ENCODE results near the gene FAM50B.

Gene FAM50B

GRCh38 chr6:3892603-3893002 is 43.4 kb downstream of the FAM50B start:
- DNase-seq (ENCODE audit: low read depth in 1 of 2, low spot score in 1 of 2), result no peak

- no peak for DNase-seq (ENCODE audit: low read depth in 1 of 2, low spot score in 1 of 2)
These were observed 44.3 kb downstream of the FAM50B start for GRCh38 chr6:3893487-3893886.

GRCh38 chr6:3893917-3894316 is 44.7 kb downstream of the FAM50B start:
- no peak for DNase-seq (ENCODE audit: low read depth in 1 of 2, low spot score in 1 of 2)

- DNase-seq (ENCODE audit: low read depth in 1 of 2, low spot score in 1 of 2), result no peak
These were observed 45.6 kb downstream of the FAM50B start for GRCh38 chr6:3894590-3895311.

- DNase-seq (ENCODE audit: low read depth in 1 of 2, low spot score in 1 of 2), result no peak
These were observed 46.1 kb downstream of the FAM50B start for GRCh38 chr6:3895312-3895653.

GRCh38 chr6:3895805-3896204 is 46.6 kb downstream of the FAM50B start:
- DNase-seq (ENCODE audit: low read depth in 1 of 2, low spot score in 1 of 2), result no peak

GRCh38 chr6:3898265-3898994 is 49.3 kb downstream of the FAM50B start:
- DNase-seq (ENCODE audit: low read depth in 1 of 2, low spot score in 1 of 2), result no peak

GRCh38 chr6:3899061-3899460 is 49.9 kb downstream of the FAM50B start:
- no peak for DNase-seq (ENCODE audit: low read depth in 1 of 2, low spot score in 1 of 2)

- DNase-seq (ENCODE audit: low read depth in 1 of 2, low spot score in 1 of 2), result no peak
These were observed 50.8 kb downstream of the FAM50B start for GRCh38 chr6:3899970-3900439.
